Measurements from ENCODE around the gene DNAJB4. TPM values are rescaled to one million over a fixed set of nuclear protein-coding genes. Genes with fewer than 3 reads are reported as not detected.
"Not testable (repeated sequence)": the region's sequence is repeated elsewhere in the genome, so short reads cannot be mapped to it uniquely, and the experiment has no call there.

DNAJB4 gene
- total RNA-seq, 2 experiments from 2014 or later = 8.2 to 9.6 TPM

GRCh38 chr1:78015148-78015547, 10.4 kb downstream of the DNAJB4 start:
- CTCF ChIA-PET = no interaction called here
- POLR2A ChIA-PET = interaction anchor here (1.4 kb wide), 1 partner anchor 11 kb away, joined by 5 read pairs; the partner anchor contains the start of gene DNAJB4

- CTCF ChIA-PET = no interaction called here
- POLR2A ChIA-PET = interaction anchor here (0.5 kb wide), 1 partner anchor 96 kb away, joined by 3 read pairs; no protein-coding TSS in a partner anchor
Observed at GRCh38 chr1:78019024-78019423, 14.3 kb downstream of the DNAJB4 start.

- POLR2A ChIA-PET = not testable (repeated sequence)
Observed at GRCh38 chr1:78021134-78021533, 16.4 kb downstream of the DNAJB4 start.

DNA sequence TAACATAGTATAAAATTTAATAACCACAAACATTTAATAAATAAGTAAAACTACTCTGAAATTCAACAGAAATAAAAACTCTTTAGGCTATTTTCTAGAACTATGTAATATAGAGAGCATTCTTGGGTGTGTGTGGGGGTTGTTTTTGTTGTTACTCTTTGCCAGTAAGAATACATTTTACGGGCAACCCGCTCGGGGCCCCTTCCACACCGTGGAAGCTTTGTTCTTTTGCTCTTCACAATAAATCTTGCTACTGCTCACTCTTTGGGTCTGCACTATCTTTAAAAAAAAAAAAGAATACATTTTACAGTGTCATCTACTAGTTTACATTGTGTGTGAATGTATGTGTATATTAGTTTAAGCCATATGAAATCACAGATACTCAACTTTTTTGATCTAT, 25.1 kb downstream of the DNAJB4 start:
- ChIA-PET CTCF (no interaction called here), POLR2A (no interaction called here)

More at GRCh38 chr1:78021134-78021533, 16.4 kb downstream of the DNAJB4 start:
- CTCF ChIA-PET = not testable (repeated sequence)

DNA sequence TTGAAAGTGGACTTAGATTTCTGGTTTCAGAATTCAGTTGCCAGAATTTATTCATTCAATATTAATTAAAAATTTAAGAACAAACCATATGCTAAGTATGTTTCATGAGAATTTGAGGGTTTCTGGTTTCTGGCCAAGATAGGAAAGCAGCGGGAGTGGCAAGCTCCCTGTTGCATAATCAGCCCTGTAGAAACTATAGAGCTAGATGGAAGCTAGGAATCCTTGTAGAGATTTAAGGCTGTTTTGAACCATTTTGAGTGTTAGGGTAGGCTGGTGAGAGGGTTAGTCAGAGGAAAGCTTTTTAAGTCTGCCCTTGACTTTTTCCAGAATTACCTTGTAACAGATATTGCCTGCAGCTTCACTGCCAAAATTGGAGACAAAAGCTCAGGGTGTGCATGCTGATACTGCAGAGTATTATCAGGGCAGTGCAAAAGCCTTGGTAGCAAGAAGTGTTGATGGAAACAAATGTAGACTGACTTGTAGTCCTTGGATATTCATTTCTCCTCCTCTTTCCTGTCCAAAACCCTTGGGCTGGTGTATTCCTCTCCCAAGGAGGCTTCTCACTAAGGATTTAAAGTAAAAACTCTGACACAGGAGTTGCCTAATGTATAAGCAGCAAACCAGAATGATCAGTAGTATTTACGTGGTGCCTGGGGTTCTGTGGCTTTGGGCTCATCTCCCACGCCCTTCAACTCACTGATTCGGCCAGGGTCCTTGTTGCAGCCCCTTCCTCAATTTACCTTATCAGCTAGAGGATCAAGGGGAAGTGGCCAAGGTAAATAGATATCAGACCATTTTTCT, 28.5 kb downstream of the DNAJB4 start:
- POLR2A ChIA-PET = no interaction called here
- CTCF ChIA-PET = no interaction called here

DNA sequence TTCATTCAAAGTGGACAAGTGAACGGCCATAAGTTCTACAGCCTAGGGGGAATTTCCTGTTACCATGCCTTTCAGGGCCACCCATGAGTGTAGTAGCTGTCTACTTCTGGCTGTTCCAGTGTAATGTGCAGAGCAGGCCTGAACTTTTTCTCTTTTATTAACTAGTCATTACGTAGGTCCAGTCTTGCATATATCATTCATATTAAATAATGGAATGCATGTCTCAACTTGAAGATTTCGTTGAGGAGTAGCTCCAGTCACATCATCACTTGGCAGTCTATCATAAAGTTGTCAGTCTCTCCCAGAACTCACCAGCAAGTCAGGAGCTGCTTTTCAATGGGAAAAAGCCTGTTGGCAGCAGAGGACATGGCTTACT, 29.0 kb downstream of the DNAJB4 start:
- CTCF ChIA-PET = no interaction called here
- POLR2A ChIA-PET = no interaction called here

DNA sequence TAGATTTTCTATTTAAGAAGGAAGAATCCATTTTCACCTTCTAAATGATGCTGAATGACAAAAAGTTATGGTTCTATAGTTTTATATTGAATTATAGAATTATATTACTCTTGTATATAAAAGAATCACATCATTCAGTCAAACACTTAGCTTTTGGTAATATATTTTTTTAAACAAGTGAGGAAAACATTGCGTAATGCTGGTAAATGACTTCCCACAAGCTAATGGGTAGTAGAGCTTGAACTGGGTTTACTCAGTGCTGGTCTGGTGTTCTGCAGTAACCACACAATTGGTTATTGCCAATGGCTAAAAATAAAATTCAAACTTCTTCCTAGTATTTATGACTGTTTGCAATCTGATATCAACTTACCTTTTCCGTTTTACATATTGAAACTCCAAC, 30.4 kb downstream of the DNAJB4 start:
- ChIA-PET POLR2A (no interaction called here), CTCF (no interaction called here)

- ChIA-PET CTCF (no interaction called here), POLR2A (no interaction called here)
Observed at GRCh38 chr1:78036450-78036849, 31.7 kb downstream of the DNAJB4 start.

- ChIA-PET POLR2A (no interaction called here), CTCF (no interaction called here)
Observed at GRCh38 chr1:78038071-78038470, 33.3 kb downstream of the DNAJB4 start.

DNA sequence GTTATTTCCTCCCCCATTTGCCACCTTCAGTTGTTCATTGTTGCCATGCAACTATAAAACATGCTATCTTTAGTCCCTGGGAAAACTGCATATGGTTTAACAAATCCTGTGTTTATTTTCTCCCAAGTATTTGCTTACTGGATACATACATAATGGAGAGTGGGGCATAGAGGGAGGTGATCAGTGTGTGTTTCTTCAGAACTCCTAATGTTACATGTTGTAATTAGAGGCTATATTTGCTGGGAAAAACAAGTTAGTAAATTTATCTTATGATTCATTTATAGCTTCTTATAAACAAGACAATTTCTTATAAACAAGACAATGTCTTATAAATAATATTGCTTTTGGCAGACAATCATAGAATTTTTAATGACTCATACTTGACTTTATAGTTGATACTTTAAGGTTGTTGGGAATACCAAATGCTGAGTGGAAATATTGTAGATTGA, 33.8 kb downstream of the DNAJB4 start:
- ChIA-PET POLR2A (no interaction called here), CTCF (no interaction called here)

- ChIA-PET CTCF (no interaction called here), POLR2A (interaction anchor here (1.5 kb wide), 1 partner anchor 36 kb away, joined by 4 read pairs; the partner anchor contains the start of gene DNAJB4)
Observed at GRCh38 chr1:78040484-78041089, 35.8 kb downstream of the DNAJB4 start.

DNA sequence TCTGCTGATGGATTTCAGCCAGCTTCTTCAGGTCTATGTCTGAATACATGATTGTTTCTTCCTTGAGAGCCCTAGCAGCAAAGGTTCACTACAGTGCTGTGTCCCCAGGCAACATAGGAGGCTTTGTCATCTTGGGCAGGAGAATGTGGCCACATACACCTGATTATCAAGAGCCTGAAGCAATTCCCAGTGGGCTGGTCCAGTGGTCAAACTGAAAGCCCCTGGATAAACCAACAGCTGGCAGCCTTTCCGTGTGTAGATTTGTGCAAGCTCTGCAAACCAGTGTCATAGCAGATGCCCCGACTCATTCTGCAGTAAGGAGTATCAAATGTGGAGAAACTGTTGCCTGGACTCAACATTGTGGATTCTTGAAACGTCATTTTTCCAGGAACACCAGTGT, 38.7 kb downstream of the DNAJB4 start:
- ChIA-PET POLR2A (no interaction called here), CTCF (interaction anchor here (1.4 kb wide), 1 partner anchor 14 kb away, joined by 3 read pairs; no protein-coding TSS in a partner anchor)

- POLR2A ChIA-PET = no interaction called here
- CTCF ChIA-PET = no interaction called here
Observed at GRCh38 chr1:78044796-78045562, 40.2 kb downstream of the DNAJB4 start.

GRCh38 chr1:78045563-78045925, 40.8 kb downstream of the DNAJB4 start:
- CTCF ChIA-PET = no interaction called here

GRCh38 chr1:78045926-78046778, 41.4 kb downstream of the DNAJB4 start, which contains the start of gene GIPC2:
GIPC2 (plus strand) TSS chr1:78045966; CDS start chr1:78046095, 129 bp downstream.
- POLR2A ChIA-PET = interaction anchor here (1.9 kb wide), 1 partner anchor 42 kb away, joined by 5 read pairs; the partner anchor contains the start of gene DNAJB4

More at GRCh38 chr1:78045563-78045925, 40.8 kb downstream of the DNAJB4 start:
- POLR2A ChIA-PET = interaction anchor here (1.9 kb wide), 1 partner anchor 41 kb away, joined by 5 read pairs; the partner anchor contains the start of gene DNAJB4

GRCh38 chr1:78047106-78047505, 42.4 kb downstream of the DNAJB4 start:
- CTCF ChIA-PET = no interaction called here
- POLR2A ChIA-PET = interaction anchor here (1.9 kb wide), 1 partner anchor 43 kb away, joined by 5 read pairs; the partner anchor contains the start of gene DNAJB4

More at GRCh38 chr1:78045926-78046778, 41.4 kb downstream of the DNAJB4 start, which contains the start of gene GIPC2:
- CTCF ChIA-PET = no interaction called here

GRCh38 chr1:78047631-78048030, 42.9 kb downstream of the DNAJB4 start:
- ChIA-PET POLR2A (interaction anchor here (1.9 kb wide), 1 partner anchor 43 kb away, joined by 5 read pairs; the partner anchor contains the start of gene DNAJB4), CTCF (interaction anchor here (1.2 kb wide), 1 partner anchor 43 kb away, joined by 5 read pairs; the partner anchor contains the start of gene DNAJB4)

DNA sequence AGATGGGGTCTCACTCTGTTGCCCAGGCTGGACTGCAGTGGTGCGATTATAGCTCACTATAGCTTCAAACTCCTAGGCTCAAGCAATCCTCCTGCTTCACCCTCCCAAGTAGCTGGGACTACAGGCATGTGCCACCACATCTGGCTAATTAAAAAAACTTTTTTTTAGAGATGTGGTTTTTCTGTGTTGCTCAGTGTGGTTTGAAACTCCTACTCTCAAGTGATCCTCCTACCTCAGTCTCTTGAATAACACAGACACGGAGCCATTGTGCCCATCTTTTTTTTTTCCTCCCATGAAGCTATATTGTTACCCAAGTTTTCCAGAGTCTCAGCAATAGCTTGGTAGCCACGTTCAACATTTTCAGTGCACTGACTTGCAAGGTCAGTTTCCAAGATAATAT, 43.7 kb downstream of the DNAJB4 start:
- ChIA-PET POLR2A (interaction anchor here (1.3 kb wide), 1 partner anchor 44 kb away, joined by 3 read pairs; the partner anchor contains the start of gene DNAJB4), CTCF (interaction anchor here (1.2 kb wide), 1 partner anchor 44 kb away, joined by 5 read pairs; the partner anchor contains the start of gene DNAJB4)

- ChIA-PET POLR2A (interaction anchor here (1.3 kb wide), 1 partner anchor 45 kb away, joined by 3 read pairs; the partner anchor contains the start of gene DNAJB4), CTCF (no interaction called here)
Observed at GRCh38 chr1:78049396-78049795, 44.7 kb downstream of the DNAJB4 start.
